GM18502 (cell line): ENCODE measurements around the gene ZIC1.

Experiments used
- ATAC-seq: cut with Tn5 transposase; IDR thresholded peaks from one replicate; pipeline ENCODE4 v1.9.1; 2021; ENCODE audit warnings: mild to moderate bottlenecking; ENCODE audit not compliant: unreplicated experiment, poor library complexity

Gene ZIC1

DNA sequence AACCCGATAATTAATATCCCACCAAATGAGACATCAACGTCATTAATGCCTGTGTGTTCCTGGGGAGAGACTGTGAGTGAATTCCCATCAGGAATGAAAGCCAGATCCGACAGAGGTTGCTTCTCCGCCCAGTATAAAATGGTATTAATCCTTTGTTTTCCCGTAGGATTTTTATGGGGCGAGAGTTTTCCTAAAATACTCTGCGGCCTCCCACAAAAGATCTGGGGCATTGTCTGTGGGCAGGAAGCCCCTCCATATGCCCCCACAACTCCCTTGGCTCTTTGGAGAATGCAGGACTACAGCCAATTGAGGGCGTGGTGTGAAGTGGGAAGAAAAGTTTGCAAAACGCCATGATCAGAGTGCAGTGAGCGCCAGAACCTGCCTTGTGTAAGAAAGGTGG is 29.5 kb upstream of the ZIC1 start:
- ATAC-seq = no peak

- no peak for ATAC-seq
Measured at GRCh38 chr3:147380387-147380951, 28.7 kb upstream of the ZIC1 start.

GRCh38 chr3:147380977-147381376 is 28.2 kb upstream of the ZIC1 start:
- ATAC-seq = no peak

- ATAC-seq = no peak
Measured at GRCh38 chr3:147381596-147381995, 27.6 kb upstream of the ZIC1 start.

- ATAC-seq = no peak
Measured at GRCh38 chr3:147383617-147384016, 25.5 kb upstream of the ZIC1 start.

- no peak for ATAC-seq
Measured at GRCh38 chr3:147384210-147385058, 24.7 kb upstream of the ZIC1 start.

DNA sequence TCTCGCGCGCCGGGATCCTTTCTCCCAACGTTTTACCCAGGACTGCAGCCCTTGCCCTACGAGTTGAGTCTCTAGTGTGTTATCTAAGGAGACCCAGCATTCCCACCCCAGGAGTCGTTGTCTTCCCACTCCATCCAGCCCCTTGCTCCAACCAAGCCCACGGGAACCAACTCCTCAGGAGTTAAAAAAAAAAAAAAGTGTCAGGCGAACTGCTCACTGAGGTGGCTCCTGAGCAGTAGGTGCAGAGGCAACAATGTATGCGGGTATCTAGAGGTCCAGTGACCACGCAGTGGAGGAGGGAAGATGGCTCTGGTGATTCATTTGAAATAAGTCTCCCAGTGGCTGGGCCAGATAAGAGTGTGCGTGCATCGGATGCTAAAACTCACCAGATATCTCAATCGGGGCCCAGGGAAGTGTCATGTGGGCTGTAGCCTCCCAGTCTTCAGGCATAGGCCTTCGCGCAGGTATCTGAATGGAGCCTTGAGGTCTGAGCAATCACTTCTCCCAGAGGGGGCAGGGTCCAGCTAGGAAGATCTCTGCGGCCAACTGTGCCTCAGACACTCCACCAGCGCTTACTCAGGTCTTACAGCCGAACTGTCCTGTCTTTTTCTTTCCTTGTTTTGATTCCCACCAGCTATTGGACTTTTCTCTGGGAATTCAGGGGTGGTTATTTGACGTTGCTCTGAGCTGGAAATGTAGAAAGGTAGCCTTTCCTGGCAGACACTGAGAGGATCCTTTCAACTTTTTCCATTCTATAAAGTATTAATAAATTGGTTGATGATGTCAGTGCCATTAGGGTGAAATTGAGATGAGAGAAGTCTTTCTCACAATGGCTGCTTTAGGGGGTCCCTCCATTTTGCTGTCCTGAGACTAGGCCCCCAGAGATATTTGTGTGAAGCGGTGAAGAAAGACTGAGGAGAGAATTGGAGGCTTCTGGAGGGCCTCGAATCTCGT is 23.8 kb upstream of the ZIC1 start:
- ATAC-seq = no peak

DNA sequence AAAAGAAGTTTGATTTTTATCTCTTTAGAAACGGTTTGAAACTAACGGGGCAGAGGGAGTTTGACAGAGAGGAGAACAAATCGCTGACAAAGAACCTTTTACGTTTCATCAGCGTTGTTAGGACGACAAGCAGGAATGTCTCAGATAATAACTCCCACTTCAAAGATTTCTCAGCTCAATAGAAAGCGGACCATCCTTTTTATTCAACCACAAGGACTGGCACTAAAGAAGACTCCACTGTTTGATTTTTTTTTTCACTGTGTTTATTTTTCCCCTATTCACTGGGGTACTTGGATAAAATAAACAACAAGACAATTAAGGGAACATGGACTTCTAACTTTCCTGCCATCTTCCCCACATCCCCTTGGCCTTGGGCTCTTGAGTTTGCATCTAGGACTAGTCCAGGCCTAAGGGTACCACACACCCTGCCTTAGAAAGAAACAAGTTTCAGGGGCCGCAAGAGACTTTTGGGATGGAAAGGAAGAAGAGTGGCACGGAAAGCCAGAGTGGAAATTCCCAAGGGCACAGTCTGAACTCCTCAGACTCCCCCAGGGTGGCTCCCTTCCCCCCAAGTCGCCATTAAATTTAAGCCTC is 21.8 kb upstream of the ZIC1 start:
- no peak for ATAC-seq

DNA sequence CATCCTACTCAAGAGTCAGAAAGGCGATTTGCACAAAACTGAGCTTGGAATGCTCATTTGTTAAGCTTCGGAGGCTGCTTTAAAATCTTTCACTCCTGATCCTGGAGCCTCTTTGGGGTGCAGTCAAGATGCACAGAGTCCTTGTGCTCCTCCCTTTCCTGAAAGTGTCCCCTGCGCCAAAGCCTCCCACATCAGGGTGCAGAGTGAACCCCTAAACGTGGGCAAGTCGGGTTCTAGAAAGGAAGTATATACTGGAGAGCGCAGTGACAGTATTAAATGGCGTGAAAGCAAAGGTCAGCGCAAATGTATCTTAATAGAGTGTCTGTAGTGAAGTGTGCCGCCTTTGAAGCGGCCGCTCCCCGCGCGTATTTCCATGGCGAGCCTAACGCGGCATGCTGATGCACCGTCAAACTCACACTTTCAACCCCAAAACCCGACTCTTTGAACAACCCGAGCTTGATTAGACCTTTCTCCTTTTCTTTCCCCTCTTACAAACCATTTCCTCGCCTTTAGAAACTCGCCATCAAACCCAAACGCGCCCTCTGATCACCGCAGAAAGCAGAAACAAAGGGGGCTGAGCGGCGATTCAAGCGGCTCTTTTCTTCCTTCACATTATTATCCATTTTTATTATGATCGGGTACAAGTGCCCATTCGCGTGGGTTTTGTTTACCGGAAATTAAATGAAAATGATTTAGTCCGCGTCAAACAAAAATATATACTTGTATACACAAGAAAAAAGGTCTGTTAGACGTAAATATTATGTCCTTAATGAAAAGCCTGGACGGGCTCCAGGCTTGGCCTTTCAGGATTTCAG is 21.1 kb upstream of the ZIC1 start:
- ATAC-seq = no peak

DNA sequence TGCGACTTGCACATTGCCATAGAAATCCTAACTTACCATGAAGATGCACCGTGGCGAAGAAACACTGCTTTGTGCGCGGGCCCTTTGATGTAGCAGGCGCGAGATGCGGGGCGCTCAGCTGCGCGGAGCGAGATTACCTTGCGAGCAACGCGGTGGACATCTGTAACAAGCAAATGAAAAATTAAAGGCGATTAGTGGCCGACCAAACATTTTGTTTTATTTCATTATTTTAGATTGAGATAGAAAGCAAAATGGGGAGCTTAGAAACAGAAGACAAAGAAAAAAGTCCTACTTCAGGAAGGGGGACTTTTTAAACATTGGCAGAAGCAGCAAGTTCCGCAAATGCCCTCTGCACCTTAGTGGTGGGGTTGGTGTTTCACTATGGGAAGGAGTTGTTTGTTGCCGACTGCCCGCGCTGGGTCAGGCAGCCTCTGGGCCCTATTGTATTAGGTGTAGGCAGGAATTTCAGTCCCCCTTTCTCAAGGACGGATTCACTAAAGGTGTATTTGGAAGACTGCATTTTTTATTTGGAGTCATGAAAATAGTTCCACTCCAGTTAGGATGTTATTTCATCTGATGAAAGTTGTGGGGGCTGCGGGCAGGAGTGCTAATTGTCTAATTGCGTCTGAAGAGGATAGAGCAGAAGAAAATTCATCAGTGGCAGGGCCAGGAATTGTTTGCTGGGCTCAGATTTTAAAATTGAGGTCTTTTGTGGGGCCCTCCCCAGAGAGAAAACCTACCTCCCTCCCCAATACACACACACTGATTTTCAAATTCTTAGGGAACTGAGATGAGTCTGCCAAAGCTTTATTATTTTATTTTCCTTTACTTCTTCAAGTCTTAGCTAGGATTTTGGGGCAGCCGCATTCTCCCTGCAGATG is 20.2 kb upstream of the ZIC1 start:
- no peak for ATAC-seq

GRCh38 chr3:147389717-147390116 is 19.4 kb upstream of the ZIC1 start:
- ATAC-seq = no peak

GRCh38 chr3:147390589-147391569 is 18.3 kb upstream of the ZIC1 start:
- ATAC-seq = no peak

GRCh38 chr3:147391781-147392624 is 17.2 kb upstream of the ZIC1 start:
- no peak for ATAC-seq

DNA sequence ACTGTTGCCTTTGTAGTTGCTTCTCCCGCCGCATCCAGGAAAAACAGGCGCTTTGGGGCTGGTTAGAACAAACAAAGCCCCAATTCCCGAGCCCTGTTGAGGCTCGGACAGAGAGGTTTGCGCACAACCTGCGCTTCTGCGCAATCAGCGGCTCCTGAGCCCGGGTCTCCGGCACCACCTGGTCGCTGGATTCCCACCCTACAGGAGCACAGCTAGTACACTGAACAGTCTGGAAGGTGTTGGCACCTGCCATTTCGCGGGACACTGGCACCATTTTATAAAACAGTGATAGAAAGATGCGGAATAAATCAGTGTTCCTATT is 16.6 kb upstream of the ZIC1 start:
- ATAC-seq = no peak

GRCh38 chr3:147393261-147393942 is 15.8 kb upstream of the ZIC1 start:
- ATAC-seq = no peak
